Measurements from ENCODE around the gene LTN1. TPM values are rescaled to one million over a fixed set of nuclear protein-coding genes. Genes with fewer than 3 reads are reported as not detected.

The LTN1 gene
- total RNA-seq, 1 donor from 2014 or later: 23.6 TPM

DNA sequence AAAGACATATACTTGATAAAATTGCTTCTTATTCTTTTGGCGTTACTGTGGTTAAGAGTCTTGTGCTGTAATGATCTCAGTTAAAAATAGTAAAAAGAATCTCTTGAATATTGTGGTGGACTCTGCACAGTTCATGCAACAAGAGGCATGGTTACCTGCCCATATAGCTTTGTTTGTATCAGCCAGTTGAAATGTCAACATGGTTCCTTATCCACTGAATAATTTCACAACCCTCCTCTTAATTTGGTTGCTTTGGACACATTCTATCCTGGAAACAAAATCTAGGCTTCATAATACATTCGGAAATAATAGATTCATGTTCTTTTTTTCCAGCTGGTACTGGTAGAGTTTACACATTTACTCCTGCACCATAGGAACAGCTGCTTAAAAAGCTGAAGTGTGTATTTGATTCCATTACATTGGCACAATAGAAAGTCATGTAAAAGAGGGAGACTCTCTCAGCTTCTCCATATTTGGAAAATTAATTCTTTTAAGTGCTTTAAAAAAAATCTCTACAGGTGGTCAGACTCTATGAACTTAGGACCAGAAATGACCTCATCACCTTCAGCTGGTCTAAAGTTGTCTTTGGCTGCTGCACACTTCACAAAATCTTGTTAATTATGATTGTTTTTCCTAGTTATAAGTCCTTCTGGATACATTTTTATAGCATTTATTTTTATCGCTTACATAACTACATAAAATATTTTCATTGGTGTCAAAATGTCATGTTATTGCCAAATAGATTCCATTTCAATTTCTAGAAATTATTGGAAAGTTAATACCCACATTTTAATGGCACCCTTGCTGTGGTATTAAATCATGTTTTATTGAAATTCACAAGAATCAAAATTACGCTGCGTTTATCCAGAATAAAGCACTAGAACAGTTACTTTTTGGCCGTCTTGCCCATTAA, 100.2 kb downstream of the LTN1 start:
- DNase-seq (ENCODE audit: low spot score): no peak
- no peak for TF ChIP-seq CTCF (IDR thresholded peaks at IDR 0.05; ENCODE audit: unreplicated experiment)
- Mint-ChIP-seq H3K27ac (ENCODE audit: unreplicated experiment) (no peak overlapping the region), H3K36me3 (ENCODE audit: low read depth, unreplicated experiment) (no peaks in the 10 kb centered on the region), H3K4me3 (ENCODE audit: unreplicated experiment) (no peak overlapping the region), H3K4me1 (ENCODE audit: unreplicated experiment) (no peaks in the 10 kb centered on the region), H3K9me3 (ENCODE audit: unreplicated experiment) (no peaks in the 10 kb centered on the region), H3K27me3 (ENCODE audit: unreplicated experiment) (no peaks in the 10 kb centered on the region)

DNA sequence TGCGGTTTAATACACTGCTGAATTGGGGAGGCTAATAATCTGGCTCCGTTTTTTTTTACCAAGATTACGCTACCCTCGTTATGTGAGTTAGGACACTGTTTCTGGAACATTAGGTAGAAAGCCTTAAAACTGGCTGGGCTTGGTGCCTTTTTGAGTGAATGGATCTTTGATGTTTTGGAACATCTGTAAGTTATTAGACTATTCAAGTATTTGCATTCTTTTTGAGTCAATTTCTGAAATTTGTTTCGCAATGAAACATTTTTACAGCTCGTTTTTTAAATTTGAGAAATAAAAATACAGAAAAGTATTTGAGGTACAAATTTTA, 106.9 kb downstream of the LTN1 start:
- Mint-ChIP-seq H3K27me3 (ENCODE audit: unreplicated experiment) (no peaks in the 10 kb centered on the region), H3K4me1 (ENCODE audit: unreplicated experiment) (peaks cover 7% of the 10 kb centered on the region), H3K36me3 (ENCODE audit: low read depth, unreplicated experiment) (no peaks in the 10 kb centered on the region), H3K9me3 (ENCODE audit: unreplicated experiment) (no peaks in the 10 kb centered on the region), H3K27ac (ENCODE audit: unreplicated experiment) (no peak overlapping the region), H3K4me3 (ENCODE audit: unreplicated experiment) (peak overlapping the region; percentile 94)
- DNase-seq (ENCODE audit: low spot score): no peak
- TF ChIP-seq CTCF (IDR thresholded peaks at IDR 0.05; ENCODE audit: unreplicated experiment): no peak

- Mint-ChIP-seq H3K27me3 (ENCODE audit: unreplicated experiment) (no peaks in the 10 kb centered on the region), H3K36me3 (ENCODE audit: low read depth, unreplicated experiment) (no peaks in the 10 kb centered on the region), H3K4me3 (ENCODE audit: unreplicated experiment) (peak overlapping the region; percentile 94), H3K4me1 (ENCODE audit: unreplicated experiment) (peaks cover 7% of the 10 kb centered on the region), H3K27ac (ENCODE audit: unreplicated experiment) (peak overlapping the region; percentile 95), H3K9me3 (ENCODE audit: unreplicated experiment) (no peaks in the 10 kb centered on the region)
- peak; percentile 79 for DNase-seq (ENCODE audit: low spot score)
- TF ChIP-seq CTCF (IDR thresholded peaks at IDR 0.05; ENCODE audit: unreplicated experiment): no peak
Observed at GRCh38 chr21:28884976-28885852, 107.5 kb downstream of the LTN1 start.

GRCh38 chr21:28884481-28884880, 108.2 kb downstream of the LTN1 start:
- no peaks in the 10 kb centered on the region for H3K9me3 Mint-ChIP-seq (ENCODE audit: unreplicated experiment)
- no peaks in the 10 kb centered on the region for H3K36me3 Mint-ChIP-seq (ENCODE audit: low read depth, unreplicated experiment)
- no peak for TF ChIP-seq CTCF (IDR thresholded peaks at IDR 0.05; ENCODE audit: unreplicated experiment)
- H3K4me1 Mint-ChIP-seq (ENCODE audit: unreplicated experiment): peaks cover 7% of the 10 kb centered on the region
- H3K27me3 Mint-ChIP-seq (ENCODE audit: unreplicated experiment): no peaks in the 10 kb centered on the region
- no peak overlapping the region for H3K27ac Mint-ChIP-seq (ENCODE audit: unreplicated experiment)
- peak overlapping the region; percentile 94 for H3K4me3 Mint-ChIP-seq (ENCODE audit: unreplicated experiment)
- DNase-seq (ENCODE audit: low spot score): no peak

All from endothelial cell (in vitro differentiated cells).